GM12878 (cell line): ENCODE results near the gene ABCG4. TPM values are rescaled to one million over a fixed set of nuclear protein-coding genes. Genes with fewer than 3 reads are reported as not detected.

Experiments
- ATAC-seq: fragments of 200-7000 bp; cut with Tn5 transposase; 3 replicates; pipeline ENCODE4 v1.9.1; 2020; ENCODE audit warnings: mild to moderate bottlenecking, moderate library complexity
- BruUV-seq: library from RNA; stranded (reverse); fragments of 400-500 nt; replicated peaks from 2 replicates; lab custom pipeline; 2021; lab: Mats Ljungman, UMichigan
- CTCF ChIA-PET: fragments of 300-600 bp; sonication (Branson Sonifier 250); formaldehyde crosslinking; extraction: SDS; loops from one replicate; lab custom pipeline; 2021; ENCODE audit warnings: inconsistent platforms; lab: Yijun Ruan, JAX
- POLR2A ChIA-PET: fragments of 350-600 bp; formaldehyde crosslinking; extraction: SDS; loops from one replicate; lab custom pipeline; 2021; ENCODE audit warnings: inconsistent platforms; lab: Charles Lee
- RAD21 ChIA-PET: fragments of 300-600 bp; sonication (Branson Sonifier 250); formaldehyde crosslinking; loops from one replicate; lab custom pipeline; 2023; ENCODE audit warnings: antibody characterized with exemption; ENCODE audit not compliant: unreplicated experiment; lab: Charles Lee
- SMC1A ChIA-PET: fragments of 300-600 bp; sonication (Branson Sonifier 250); formaldehyde crosslinking; loops from one replicate; lab custom pipeline; 2023; ENCODE audit not compliant: unreplicated experiment, uncharacterized antibody; lab: Charles Lee
- DNase-seq: peaks from one replicate; pipeline ENCODE4 v3.0.0-alpha.2; 2011; ENCODE audit warnings: low read depth, low spot score
- FAIRE-seq: peaks from 3 replicates; lab custom pipeline; 2011; peaks lifted over from hg19 to GRCh38; lab: Jason Lieb, UNC
- H2AFZ ChIP-seq: 2 replicates; pipeline ENCODE4 v1.6.0; 2011; ENCODE audit warnings: low read depth, low read length, control low read depth; ENCODE audit not compliant: control insufficient read depth
- H3K27ac ChIP-seq: 2 replicates; pipeline ENCODE4 v1.5.1; 2011; ENCODE audit warnings: control low read depth; ENCODE audit not compliant: control insufficient read depth, insufficient read depth
- H3K27me3 ChIP-seq, 2 experiments: replicated peaks in 1 of 2; 2 replicates each; pipeline versions ENCODE4 v1.6.0 to v1.6.1; 2011; ENCODE audit warnings: low read length in 1 of 2; ENCODE audit not compliant: control insufficient read depth in 2 of 2, insufficient read depth in 2 of 2
- H3K36me3 ChIP-seq, 2 experiments: 2 replicates each; pipeline ENCODE4 v1.5.1; 2011; ENCODE audit warnings: low read length in 1 of 2; ENCODE audit not compliant: control insufficient read depth in 2 of 2, insufficient read depth in 2 of 2
- H3K4me1 ChIP-seq: 2 replicates; pipeline ENCODE4 v1.6.1; 2011; ENCODE audit warnings: mild to moderate bottlenecking, low read length, moderate library complexity, mixed read lengths; ENCODE audit not compliant: control insufficient read depth, insufficient read depth
- H3K4me2 ChIP-seq: 2 replicates; pipeline ENCODE4 v1.6.0; 2011; ENCODE audit warnings: control low read depth; ENCODE audit not compliant: control insufficient read depth, insufficient read depth
- H3K4me3 ChIP-seq: fragments of 200-600 bp; sonication (generic); 2 replicates; pipeline ENCODE4 v1.5.1; 2016
- H3K79me2 ChIP-seq: 2 replicates; pipeline ENCODE4 v1.6.0; 2011; ENCODE audit warnings: low read length; ENCODE audit not compliant: control insufficient read depth, insufficient read depth
- H3K9ac ChIP-seq: 2 replicates; pipeline ENCODE4 v1.8.0; 2011; ENCODE audit warnings: low read length, control low read depth, mixed read lengths; ENCODE audit not compliant: control insufficient read depth, insufficient read depth
- H3K9me3 ChIP-seq: replicated peaks from 3 replicates; pipeline ENCODE4 v1.5.1; 2011; ENCODE audit warnings: mild to moderate bottlenecking, low read length; ENCODE audit not compliant: control insufficient read depth, insufficient read depth
- H4K20me1 ChIP-seq: 2 replicates; pipeline ENCODE4 v1.6.0; 2011; ENCODE audit not compliant: control insufficient read depth, insufficient read depth
- EED ChIP-seq: sonication (generic); IDR thresholded peaks from 2 replicates; pipeline ENCODE4 v1.6.1; 2016; ENCODE audit warnings: antibody characterized with exemption, low read depth
- HDAC6 ChIP-seq: fragments of 200-600 bp; sonication (generic); IDR thresholded peaks from one replicate; pipeline ENCODE4 v1.8.0; 2017; ENCODE audit warnings: antibody characterized with exemption; ENCODE audit not compliant: unreplicated experiment
- IKZF1 ChIP-seq: fragments of 450-650 bp; conservative IDR thresholded peaks from 2 replicates; pipeline ENCODE4 v1.6.1; 2017; ENCODE audit warnings: antibody characterized with exemption, mild to moderate bottlenecking
- JUND ChIP-seq: IDR thresholded peaks from 2 replicates; pipeline ENCODE4 v1.6.1; 2012; ENCODE audit warnings: low read depth, mild to moderate bottlenecking, low read length, improper control_type of control experiment, moderate library complexity
- KAT2A ChIP-seq: conservative IDR thresholded peaks from 2 replicates; pipeline ENCODE4 v1.6.1; 2011; ENCODE audit warnings: low read depth, low read length; ENCODE audit not compliant: control insufficient read depth
- MYB ChIP-seq: fragments of 150-350 bp; IDR thresholded peaks from 2 replicates; pipeline ENCODE4 v1.6.1; 2014; ENCODE audit warnings: mild to moderate bottlenecking, low read depth, low read length, borderline replicate concordance
- NBN ChIP-seq: fragments of 450-650 bp; IDR thresholded peaks from 2 replicates; pipeline ENCODE4 v1.6.1; 2016
- NR2F1 ChIP-seq: fragments of 450-650 bp; conservative IDR thresholded peaks from 2 replicates; pipeline ENCODE4 v1.6.1; 2017; ENCODE audit warnings: mild to moderate bottlenecking
- NRF1 ChIP-seq: conservative IDR thresholded peaks from 2 replicates; pipeline ENCODE4 v1.6.1; 2011; ENCODE audit warnings: mild to moderate bottlenecking, low read depth, low read length, improper control_type of control experiment
- RFX5 ChIP-seq: IDR thresholded peaks from 2 replicates; pipeline ENCODE4 v1.6.1; 2011; ENCODE audit warnings: low read depth, low read length, improper control_type of control experiment
- TARDBP ChIP-seq: IDR thresholded peaks from 2 replicates; pipeline ENCODE4 v1.6.1; 2016; ENCODE audit warnings: borderline replicate concordance
- ZNF217 ChIP-seq: fragments of 450-650 bp; IDR thresholded peaks from 2 replicates; pipeline ENCODE4 v1.6.1; 2017; ENCODE audit warnings: antibody characterized with exemption, mild to moderate bottlenecking
- WGBS: methylation state at CpG from one replicate; pipeline ENCODE4 v1.1.6; 2016; ENCODE audit warnings: low lambda C conversion rate; ENCODE audit not compliant: insufficient replicate concordance, insufficient coverage; ENCODE audit errors: missing lambda C conversion rate; 5-methylcytosine and 5-hydroxymethylcytosine counted together
- in situ Hi-C: fragments of 300-500 bp; cut with MboI; formaldehyde crosslinking; loops from 9 replicates; pipeline ENCODE4 v1.14.3; 2018; ENCODE audit warnings: mixed read lengths
- intact Hi-C: fragments of 100-400 bp; cut with micrococcal nuclease; formaldehyde crosslinking; loops from one replicate; pipeline ENCODE4 v1.14.2; 2022; ENCODE audit not compliant: unreplicated experiment
- polyA plus RNA-seq, 11 experiments: library from polyadenylated mRNA; depleted of rRNA in 4 of 11; unstranded in 6 of 11; stranded (reverse) in 5 of 11; fragments of >200 nt; fragmentation: Nextera tagmentation in 4 of 11; fragmentation: Illumina TruSeq in 1 of 11; extraction: Ambion mirVana in 4 of 11; extraction: Trizol in 1 of 11; gene quantifications; 1 replicate in 1 of 11; 2 replicates in 10 of 11; pipeline versions ENCODE4 v1.2.1 to v1.2.3, GENCODE V29; 2011 to 2016; ENCODE audit warnings: inconsistent platforms in 2 of 11, missing spikeins in 2 of 11, low read depth in 1 of 11
- total RNA-seq, 4 experiments: library from RNA; depleted of rRNA in 3 of 4; stranded (reverse); fragments of >200 nt in 3 of 4; fragmentation: Illumina TruSeq in 1 of 4; extraction: Trizol in 1 of 4; gene quantifications; 2 replicates each; pipeline versions ENCODE4 v1.2.1 to v1.2.3, GENCODE V29; 2013 to 2021
- TF ChIP-seq, protein P1 (sequence below): IDR thresholded peaks from 2 replicates; pipeline ENCODE4 v1.6.1; 2012; ENCODE audit warnings: improper control_type of control experiment, low read depth, low read length; ENCODE audit not compliant: insufficient replicate concordance
- TF ChIP-seq, protein P2 (sequence below): fragments of 450-650 bp; IDR thresholded peaks from 2 replicates; pipeline ENCODE4 v1.6.1; 2017; ENCODE audit warnings: mild to moderate bottlenecking, moderate library complexity

Gene ABCG4
- total and polyA plus RNA-seq, 10 of the 15 experiments (the other 5 are each of a cell fraction or from before 2014, with no cell fraction given): not detected

DNA sequence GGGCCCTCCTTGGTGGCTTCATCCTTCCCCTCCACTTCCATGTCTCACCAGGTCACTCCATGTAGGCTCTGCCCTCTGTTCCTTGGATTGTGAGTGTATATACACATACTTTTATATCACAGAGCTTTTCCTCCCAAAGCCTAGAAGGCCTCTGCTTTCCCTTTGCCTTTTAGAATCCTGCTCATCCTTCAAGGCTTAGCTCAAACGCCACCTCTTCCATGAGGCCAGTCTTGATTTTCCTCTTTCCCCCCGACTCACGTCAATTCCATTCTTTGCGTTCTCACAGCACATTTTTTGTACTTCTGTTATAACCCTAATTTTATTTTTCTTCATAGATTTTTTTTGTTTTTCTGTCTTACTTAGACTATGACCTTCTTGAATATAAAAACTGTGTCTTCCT lies 3.8 kb downstream of the ABCG4 start:
- Histone ChIP-seq H3K79me2 (no peaks in the 10 kb centered on the region), H3K4me3 (no peak overlapping the region), H3K9me3 (no peaks in the 10 kb centered on the region), H4K20me1 (no peaks in the 10 kb centered on the region), H3K4me1 (no peaks in the 10 kb centered on the region), H3K27ac (no peak overlapping the region), H2AFZ (no peak overlapping the region), H3K36me3 (no peaks in the 10 kb centered on the region), H3K4me2 (no peak overlapping the region), H3K9ac (no peak overlapping the region), H3K27me3 (peaks cover 12 to 17% of the 10 kb centered on the region in 2 experiments; a peak in 3 of 4 replicates)
- in situ Hi-C loops (no loop called here), intact Hi-C loops (no loop called here)
- no peak for DNase-seq
- SMC1A ChIA-PET: interaction anchor here (1.0 to 2.0 kb wide), 4 partner anchors 9 to 175 kb away, joined by 3 to 5 read pairs (median 4); partner anchors contain the start of gene HINFP
- TF ChIP-seq NBN (no peak), RFX5 (no peak), TARDBP (no peak), HDAC6 (no peak), ZNF217 (no peak), MYB (no peak), EED (no peak), JUND (no peak), NRF1 (no peak), KAT2A (no peak), NR2F1 (no peak), IKZF1 (no peak)
- TF ChIP-seq, protein P1, sequence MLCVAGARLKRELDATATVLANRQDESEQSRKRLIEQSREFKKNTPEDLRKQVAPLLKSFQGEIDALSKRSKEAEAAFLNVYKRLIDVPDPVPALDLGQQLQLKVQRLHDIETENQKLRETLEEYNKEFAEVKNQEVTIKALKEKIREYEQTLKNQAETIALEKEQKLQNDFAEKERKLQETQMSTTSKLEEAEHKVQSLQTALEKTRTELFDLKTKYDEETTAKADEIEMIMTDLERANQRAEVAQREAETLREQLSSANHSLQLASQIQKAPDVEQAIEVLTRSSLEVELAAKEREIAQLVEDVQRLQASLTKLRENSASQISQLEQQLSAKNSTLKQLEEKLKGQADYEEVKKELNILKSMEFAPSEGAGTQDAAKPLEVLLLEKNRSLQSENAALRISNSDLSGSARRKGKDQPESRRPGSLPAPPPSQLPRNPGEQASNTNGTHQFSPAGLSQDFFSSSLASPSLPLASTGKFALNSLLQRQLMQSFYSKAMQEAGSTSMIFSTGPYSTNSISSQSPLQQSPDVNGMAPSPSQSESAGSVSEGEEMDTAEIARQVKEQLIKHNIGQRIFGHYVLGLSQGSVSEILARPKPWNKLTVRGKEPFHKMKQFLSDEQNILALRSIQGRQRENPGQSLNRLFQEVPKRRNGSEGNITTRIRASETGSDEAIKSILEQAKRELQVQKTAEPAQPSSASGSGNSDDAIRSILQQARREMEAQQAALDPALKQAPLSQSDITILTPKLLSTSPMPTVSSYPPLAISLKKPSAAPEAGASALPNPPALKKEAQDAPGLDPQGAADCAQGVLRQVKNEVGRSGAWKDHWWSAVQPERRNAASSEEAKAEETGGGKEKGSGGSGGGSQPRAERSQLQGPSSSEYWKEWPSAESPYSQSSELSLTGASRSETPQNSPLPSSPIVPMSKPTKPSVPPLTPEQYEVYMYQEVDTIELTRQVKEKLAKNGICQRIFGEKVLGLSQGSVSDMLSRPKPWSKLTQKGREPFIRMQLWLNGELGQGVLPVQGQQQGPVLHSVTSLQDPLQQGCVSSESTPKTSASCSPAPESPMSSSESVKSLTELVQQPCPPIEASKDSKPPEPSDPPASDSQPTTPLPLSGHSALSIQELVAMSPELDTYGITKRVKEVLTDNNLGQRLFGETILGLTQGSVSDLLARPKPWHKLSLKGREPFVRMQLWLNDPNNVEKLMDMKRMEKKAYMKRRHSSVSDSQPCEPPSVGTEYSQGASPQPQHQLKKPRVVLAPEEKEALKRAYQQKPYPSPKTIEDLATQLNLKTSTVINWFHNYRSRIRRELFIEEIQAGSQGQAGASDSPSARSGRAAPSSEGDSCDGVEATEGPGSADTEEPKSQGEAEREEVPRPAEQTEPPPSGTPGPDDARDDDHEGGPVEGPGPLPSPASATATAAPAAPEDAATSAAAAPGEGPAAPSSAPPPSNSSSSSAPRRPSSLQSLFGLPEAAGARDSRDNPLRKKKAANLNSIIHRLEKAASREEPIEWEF: no peak
- TF ChIP-seq, protein P2, sequence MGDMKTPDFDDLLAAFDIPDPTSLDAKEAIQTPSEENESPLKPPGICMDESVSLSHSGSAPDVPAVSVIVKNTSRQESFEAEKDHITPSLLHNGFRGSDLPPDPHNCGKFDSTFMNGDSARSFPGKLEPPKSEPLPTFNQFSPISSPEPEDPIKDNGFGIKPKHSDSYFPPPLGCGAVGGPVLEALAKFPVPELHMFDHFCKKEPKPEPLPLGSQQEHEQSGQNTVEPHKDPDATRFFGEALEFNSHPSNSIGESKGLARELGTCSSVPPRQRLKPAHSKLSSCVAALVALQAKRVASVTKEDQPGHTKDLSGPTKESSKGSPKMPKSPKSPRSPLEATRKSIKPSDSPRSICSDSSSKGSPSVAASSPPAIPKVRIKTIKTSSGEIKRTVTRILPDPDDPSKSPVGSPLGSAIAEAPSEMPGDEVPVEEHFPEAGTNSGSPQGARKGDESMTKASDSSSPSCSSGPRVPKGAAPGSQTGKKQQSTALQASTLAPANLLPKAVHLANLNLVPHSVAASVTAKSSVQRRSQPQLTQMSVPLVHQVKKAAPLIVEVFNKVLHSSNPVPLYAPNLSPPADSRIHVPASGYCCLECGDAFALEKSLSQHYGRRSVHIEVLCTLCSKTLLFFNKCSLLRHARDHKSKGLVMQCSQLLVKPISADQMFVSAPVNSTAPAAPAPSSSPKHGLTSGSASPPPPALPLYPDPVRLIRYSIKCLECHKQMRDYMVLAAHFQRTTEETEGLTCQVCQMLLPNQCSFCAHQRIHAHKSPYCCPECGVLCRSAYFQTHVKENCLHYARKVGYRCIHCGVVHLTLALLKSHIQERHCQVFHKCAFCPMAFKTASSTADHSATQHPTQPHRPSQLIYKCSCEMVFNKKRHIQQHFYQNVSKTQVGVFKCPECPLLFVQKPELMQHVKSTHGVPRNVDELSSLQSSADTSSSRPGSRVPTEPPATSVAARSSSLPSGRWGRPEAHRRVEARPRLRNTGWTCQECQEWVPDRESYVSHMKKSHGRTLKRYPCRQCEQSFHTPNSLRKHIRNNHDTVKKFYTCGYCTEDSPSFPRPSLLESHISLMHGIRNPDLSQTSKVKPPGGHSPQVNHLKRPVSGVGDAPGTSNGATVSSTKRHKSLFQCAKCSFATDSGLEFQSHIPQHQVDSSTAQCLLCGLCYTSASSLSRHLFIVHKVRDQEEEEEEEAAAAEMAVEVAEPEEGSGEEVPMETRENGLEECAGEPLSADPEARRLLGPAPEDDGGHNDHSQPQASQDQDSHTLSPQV: no peak
- no peak for FAIRE-seq
- RAD21 ChIA-PET: no interaction called here
- WGBS: 36% methylated on average over 4 of the region's 4 CpGs
- no peak for ATAC-seq
- BruUV-seq: no TSS peak
- POLR2A ChIA-PET: no interaction called here
- CTCF ChIA-PET: interaction anchor here (1.1 to 2.5 kb wide), 6 partner anchors 11 to 172 kb away, joined by 3 to 5 read pairs (median 4); partner anchors contain the start of genes HMBS and NLRX1
